KMS-11 (cell line): ENCODE measurements around the gene NOC3L.
"Not testable (repeated sequence)": the region's sequence is repeated elsewhere in the genome, so short reads cannot be mapped to it uniquely, and the experiment has no call there.

ENCODE experiments used
- H2AFZ ChIP-seq: fragments of 200-600 bp; sonication (generic); 2 replicates; pipeline ENCODE4 v1.6.1; 2016; ENCODE audit warnings: antibody characterized with exemption, mixed run types, low read depth
- H3K27ac ChIP-seq: fragments of 200-600 bp; sonication (generic); 2 replicates; pipeline ENCODE4 v1.6.1; 2016; ENCODE audit warnings: mild to moderate bottlenecking, mixed run types
- H3K27me3 ChIP-seq: fragments of 200-600 bp; sonication (generic); 2 replicates; pipeline ENCODE4 v1.6.1; 2017; ENCODE audit warnings: mild to moderate bottlenecking, low read depth, mixed run types, moderate library complexity; ENCODE audit not compliant: insufficient read depth
- H3K36me3 ChIP-seq: fragments of 200-600 bp; sonication (generic); 2 replicates; pipeline ENCODE4 v1.6.1; 2017; ENCODE audit warnings: mild to moderate bottlenecking, mixed run types; ENCODE audit not compliant: insufficient read depth
- H3K4me1 ChIP-seq: fragments of 200-600 bp; sonication (generic); 2 replicates; pipeline ENCODE4 v1.6.1; 2016; ENCODE audit warnings: mild to moderate bottlenecking, low read depth, mixed run types; ENCODE audit not compliant: poor library complexity, severe bottlenecking
- H3K4me2 ChIP-seq: fragments of 200-600 bp; sonication (generic); 2 replicates; pipeline ENCODE4 v1.7.0; 2016; ENCODE audit warnings: mild to moderate bottlenecking, mixed run types
- H3K4me3 ChIP-seq: fragments of 200-600 bp; sonication (generic); IDR thresholded peaks from 2 replicates; pipeline ENCODE4 v1.6.1; 2017; ENCODE audit warnings: low read depth, low read length, mixed read lengths; ENCODE audit not compliant: insufficient read depth
- H3K79me2 ChIP-seq: fragments of 200-600 bp; sonication (generic); 2 replicates; pipeline ENCODE4 v1.6.1; 2016; ENCODE audit warnings: low read depth, mixed run types; ENCODE audit not compliant: insufficient read depth
- H3K9ac ChIP-seq: fragments of 200-600 bp; sonication (generic); 2 replicates; pipeline ENCODE4 v1.6.1; 2016; ENCODE audit warnings: mild to moderate bottlenecking, mixed run types
- H4K20me1 ChIP-seq: fragments of 200-600 bp; sonication (generic); 2 replicates; pipeline ENCODE4 v1.6.1; 2016; ENCODE audit warnings: mild to moderate bottlenecking, mixed run types; ENCODE audit not compliant: insufficient read depth
- CTCF ChIP-seq: fragments of 200-600 bp; sonication (generic); conservative IDR thresholded peaks from 2 replicates; pipeline ENCODE4 v1.6.1; 2017; ENCODE audit warnings: low read depth, mild to moderate bottlenecking, antibody characterized with exemption, low read length, moderate library complexity, mixed read lengths

Gene NOC3L

GRCh38 chr10:94357193-94357592, 5.5 kb downstream of the NOC3L start:
- H3K9ac ChIP-seq: no peak overlapping the region
- TF ChIP-seq CTCF: no peak
- no peak overlapping the region for H3K4me3 ChIP-seq
- H4K20me1 ChIP-seq: 0 out of 2 replicates have a peak, but pooled peaks cover 3% of the 10 kb centered on the region
- H3K79me2 ChIP-seq: peaks cover 28% of the 10 kb centered on the region
- H3K4me1 ChIP-seq: peaks cover 12% of the 10 kb centered on the region
- 0 out of 2 replicates have a peak, but pooled peaks cover 10% of the 10 kb centered on the region for H3K36me3 ChIP-seq
- no peaks in the 10 kb centered on the region for H3K27me3 ChIP-seq
- H3K4me2 ChIP-seq: no peak overlapping the region
- no peak overlapping the region for H3K27ac ChIP-seq
- no peak overlapping the region for H2AFZ ChIP-seq

GRCh38 chr10:94355841-94356240, 6.9 kb downstream of the NOC3L start:
- no peak overlapping the region for H3K4me3 ChIP-seq
- H3K27ac ChIP-seq: no peak overlapping the region
- H3K4me2 ChIP-seq: no peak overlapping the region
- no peak for TF ChIP-seq CTCF
- H2AFZ ChIP-seq: no peak overlapping the region
- H3K4me1 ChIP-seq: peaks cover 2% of the 10 kb centered on the region
- 0 out of 2 replicates have a peak, but pooled peaks cover 10% of the 10 kb centered on the region for H3K36me3 ChIP-seq
- 0 out of 2 replicates have a peak, but pooled peaks cover 3% of the 10 kb centered on the region for H4K20me1 ChIP-seq
- peaks cover 14% of the 10 kb centered on the region; the same call in 1 of the 2 replicates for H3K79me2 ChIP-seq
- H3K27me3 ChIP-seq: no peaks in the 10 kb centered on the region
- no peak overlapping the region for H3K9ac ChIP-seq

GRCh38 chr10:94353336-94353735, 9.4 kb downstream of the NOC3L start:
- H3K9ac ChIP-seq: no peak overlapping the region
- no peaks in the 10 kb centered on the region for H4K20me1 ChIP-seq
- no peak overlapping the region for H3K4me2 ChIP-seq
- no peak overlapping the region for H2AFZ ChIP-seq
- 0 out of 2 replicates have a peak, but pooled peaks cover 3% of the 10 kb centered on the region for H3K79me2 ChIP-seq
- H3K36me3 ChIP-seq: 0 out of 2 replicates have a peak, but pooled peaks cover 10% of the 10 kb centered on the region
- TF ChIP-seq CTCF: no peak
- no peaks in the 10 kb centered on the region for H3K27me3 ChIP-seq
- H3K4me3 ChIP-seq: no peak overlapping the region
- peaks cover 7% of the 10 kb centered on the region for H3K4me1 ChIP-seq
- H3K27ac ChIP-seq: no peak overlapping the region

GRCh38 chr10:94351089-94351488, 11.7 kb downstream of the NOC3L start:
- Histone ChIP-seq H3K4me2 (no peak overlapping the region), H3K79me2 (no peaks in the 10 kb centered on the region), H3K9ac (no peak overlapping the region), H3K4me1 (peaks cover 8% of the 10 kb centered on the region), H3K36me3 (0 out of 2 replicates have a peak, but pooled peaks cover 6% of the 10 kb centered on the region), H3K4me3 (no peak overlapping the region), H2AFZ (no peak overlapping the region), H4K20me1 (no peaks in the 10 kb centered on the region), H3K27ac (no peak overlapping the region), H3K27me3 (no peaks in the 10 kb centered on the region)
- no peak for TF ChIP-seq CTCF

- not testable (repeated sequence) for H3K27me3 ChIP-seq, H3K4me1 ChIP-seq, H3K79me2 ChIP-seq, H2AFZ ChIP-seq, H3K27ac ChIP-seq, H3K4me3 ChIP-seq, H3K9ac ChIP-seq, H3K36me3 ChIP-seq, H4K20me1 ChIP-seq, H3K4me2 ChIP-seq
These were observed 12.2 kb downstream of the NOC3L start for GRCh38 chr10:94350500-94350899.
